CD4-positive, alpha-beta T cell treated with Interferon alpha-2 for 1 hour (primary cell): ENCODE measurements around the gene LY6G6D.
"Not testable (repeated sequence)": the region's sequence is repeated elsewhere in the genome, so short reads cannot be mapped to it uniquely, and the experiment has no call there.

ENCODE experiments used
- DNase-seq, 2 donors: peaks; one replicate each; pipeline ENCODE4 v3.0.0-alpha.2; 2020 to 2022

Gene LY6G6D

DNA sequence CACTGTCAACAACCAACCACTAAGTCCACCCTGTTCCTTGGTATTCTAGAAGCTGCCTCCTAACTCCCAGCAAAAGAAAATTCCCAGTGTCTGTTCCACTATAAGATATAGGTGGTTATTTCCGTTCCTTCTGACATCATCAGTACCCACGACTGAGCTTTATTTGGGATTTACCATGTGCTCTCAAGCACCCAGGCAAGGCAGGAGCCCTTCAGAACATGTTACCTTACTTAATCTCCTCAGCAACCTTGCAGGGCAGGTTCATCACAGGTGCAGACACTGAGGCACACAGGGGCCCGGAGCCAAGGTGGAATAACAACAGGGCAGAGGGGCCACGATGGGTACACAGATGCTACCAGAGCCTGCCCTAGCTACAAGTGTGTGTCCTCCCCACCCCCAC lies 22.8 kb upstream of the LY6G6D start:
- DNase-seq, result no peak

DNA sequence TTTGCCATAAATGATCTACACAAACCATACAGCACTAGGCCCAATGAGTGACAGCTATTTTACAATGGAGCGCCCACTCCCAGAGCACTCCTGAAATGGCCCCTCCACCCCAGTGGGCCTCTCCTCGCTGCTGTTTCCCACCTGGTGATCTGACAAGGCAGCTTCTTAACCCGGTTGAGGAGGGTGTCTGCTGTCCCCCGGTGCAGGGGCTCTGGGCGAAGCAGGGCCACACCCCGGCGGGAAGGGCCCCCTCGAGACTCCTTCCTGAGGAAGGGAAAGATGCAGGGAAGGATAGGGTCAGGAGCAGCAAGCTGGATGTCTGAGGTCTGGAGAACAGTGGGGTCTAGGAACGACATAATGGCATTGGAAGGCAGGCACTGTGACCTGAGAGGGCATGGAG lies 22.3 kb upstream of the LY6G6D start:
- DNase-seq, result no peak

DNA sequence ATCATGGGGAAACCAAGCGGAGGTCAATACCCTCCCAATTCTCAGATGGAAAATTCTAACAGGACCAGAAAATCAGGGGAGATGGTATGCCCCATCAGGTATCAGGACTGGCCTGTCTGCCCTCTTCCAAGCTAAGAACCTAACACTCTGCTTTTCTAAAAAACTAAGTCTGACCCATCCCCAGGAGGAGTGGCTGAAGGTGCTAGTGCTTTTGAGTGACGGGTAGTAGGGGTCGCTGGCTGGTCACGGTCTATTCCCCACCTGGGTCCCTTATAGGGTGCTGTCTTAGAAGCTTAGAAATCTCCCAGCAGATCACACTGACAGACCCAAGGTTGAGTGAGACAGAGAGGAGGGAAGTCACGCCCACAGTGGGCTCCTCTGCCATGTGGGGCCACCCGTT lies 21.6 kb upstream of the LY6G6D start:
- DNase-seq, result no peak

DNA sequence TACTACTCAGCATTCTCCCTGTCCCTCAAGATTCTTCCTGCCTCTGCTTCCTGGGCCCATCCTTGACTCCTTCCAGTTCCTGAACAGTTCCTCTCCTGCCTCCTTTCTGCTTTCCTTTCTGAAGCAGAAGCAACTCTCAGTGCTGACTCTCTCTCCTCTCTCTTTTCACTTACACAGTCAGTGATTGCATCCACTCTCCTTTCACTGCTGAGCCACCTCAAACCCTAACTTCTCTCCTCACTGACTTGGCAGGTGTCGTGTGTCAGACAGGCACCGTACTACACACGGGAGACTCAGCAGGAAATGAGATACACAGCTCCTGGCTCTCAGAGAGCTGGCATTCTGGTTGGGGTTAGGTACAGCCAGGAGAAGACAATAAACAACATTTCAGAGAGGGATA lies 17.6 kb upstream of the LY6G6D start:
- no peak for DNase-seq

DNA sequence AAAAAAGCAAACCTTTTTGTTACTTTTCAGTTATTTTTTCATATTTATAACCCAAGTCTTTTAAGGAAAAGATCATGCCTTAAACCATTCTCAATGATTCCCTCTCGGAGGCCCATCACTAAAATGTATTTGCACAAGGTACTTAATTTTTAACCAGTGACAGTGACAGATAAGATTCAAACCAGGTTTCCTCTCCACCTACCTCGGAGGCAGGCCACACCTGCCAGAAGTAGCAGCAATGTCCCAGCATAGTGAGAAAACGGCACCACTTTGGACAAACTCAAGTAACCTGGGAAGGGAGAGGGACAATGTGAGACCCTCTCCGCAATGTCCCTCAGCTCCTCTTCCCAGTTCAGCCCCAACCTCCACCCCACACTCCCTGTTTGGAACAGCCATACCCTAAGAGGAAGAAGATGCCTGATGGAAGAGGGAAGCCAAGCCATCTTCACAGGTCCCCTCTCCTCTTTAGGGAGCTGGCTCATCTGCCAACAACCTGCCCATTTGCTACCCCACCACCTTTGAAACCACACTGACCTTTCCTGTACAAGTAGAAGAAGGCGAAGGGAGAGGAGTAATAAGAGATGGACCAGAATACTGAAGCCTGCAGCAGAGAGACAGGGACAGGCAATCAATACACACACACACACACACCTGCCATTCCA lies 14.3 kb upstream of the LY6G6D start:
- no peak for DNase-seq

DNA sequence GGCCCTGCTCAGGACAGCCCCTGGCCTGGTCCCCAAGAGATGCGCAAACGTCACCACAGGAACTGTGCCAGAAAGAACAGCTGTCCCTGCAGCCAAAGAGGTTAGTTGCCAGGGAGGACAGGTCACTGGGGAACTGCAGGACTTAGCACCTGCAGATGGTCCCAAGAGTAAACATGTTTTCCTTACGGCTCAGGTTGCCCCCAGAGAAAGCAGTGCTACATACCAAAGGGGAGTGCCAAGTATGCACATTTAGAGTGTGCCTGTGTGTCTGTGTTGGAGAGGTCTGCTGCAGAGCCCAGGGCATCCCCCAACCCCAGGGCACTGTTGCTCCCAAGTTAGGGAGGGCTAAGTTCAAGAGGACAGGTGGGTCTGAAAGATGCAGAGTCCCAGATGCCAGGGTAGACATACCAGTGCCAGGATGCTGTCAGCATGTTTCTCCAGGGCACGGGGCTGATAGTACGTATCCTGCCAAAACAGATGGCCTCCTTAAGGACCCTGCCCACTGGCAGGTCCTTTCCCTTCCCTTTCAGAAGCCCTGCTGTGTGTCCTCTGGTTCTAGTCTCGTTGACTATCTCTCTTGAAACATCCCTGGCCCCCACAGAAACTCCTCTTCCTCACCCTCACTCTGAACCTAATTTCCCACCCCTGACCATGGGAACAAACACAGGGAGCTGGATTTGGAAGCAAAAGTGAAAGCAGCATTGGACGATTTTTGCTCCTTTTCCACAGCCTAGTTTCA lies 13.3 kb upstream of the LY6G6D start:
- no peak for DNase-seq

DNA sequence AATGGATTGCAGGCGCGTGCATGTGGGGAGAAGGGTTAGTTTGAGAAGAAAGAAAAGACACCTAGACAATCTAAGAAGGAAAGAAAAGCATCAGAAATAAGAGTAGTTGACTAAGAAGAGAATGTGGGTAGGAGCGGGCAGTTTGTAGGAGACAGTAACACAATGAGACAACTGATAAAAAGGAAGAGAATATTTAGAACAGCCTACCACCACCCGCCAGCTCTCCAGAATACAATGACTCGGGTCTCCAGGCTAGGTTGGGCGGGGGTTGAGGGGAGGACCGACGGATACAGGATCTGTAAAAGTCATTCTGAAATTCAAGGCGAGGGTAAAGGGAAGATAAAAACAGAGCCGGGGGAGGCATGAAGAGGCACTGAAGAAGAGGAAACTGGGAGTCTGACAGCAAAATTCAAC lies 12.7 kb upstream of the LY6G6D start:
- DNase-seq, result no peak

DNA sequence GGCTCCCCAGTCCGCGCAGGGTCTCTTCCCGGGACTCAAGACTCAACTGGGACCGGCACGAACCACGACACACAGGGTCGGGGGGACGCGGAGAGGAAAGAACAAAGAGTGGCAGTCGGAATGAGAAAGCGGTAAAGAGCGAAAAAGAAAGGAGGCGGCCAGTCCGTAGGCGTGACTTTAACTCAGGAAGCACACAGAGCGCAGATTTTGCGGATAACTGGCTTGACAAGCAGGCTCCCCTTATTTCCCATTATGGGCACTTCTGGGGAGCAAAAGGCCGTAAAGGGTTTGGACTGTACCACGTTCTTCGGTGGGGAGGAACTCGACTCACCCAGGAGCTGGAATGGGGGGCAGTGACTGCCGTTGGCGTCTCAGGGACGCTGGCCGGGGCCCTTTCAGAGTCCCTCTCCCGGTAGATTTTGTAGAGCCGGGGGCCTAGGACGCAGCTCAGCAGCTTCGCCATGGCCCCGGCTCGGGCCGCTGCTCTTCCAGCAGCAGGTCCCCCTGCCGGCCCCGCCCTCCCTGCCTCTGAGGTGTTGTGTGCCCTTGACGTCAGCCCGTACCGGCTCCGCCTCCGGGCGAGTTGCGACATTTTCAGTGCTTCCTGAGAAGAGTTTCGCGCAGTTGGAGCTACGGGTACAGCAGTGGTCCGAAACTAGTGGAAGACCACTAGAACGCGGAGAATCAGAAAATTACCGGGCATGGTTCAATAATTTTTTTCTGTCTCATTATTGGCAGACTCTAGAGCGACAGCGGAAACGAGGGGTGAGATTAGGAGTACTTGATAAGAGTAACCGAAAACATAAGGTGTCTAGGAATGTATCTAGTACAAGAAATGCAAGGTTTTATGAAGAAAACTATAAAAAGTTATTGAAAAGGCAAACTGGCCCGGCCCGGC lies 12.1 kb upstream of the LY6G6D start, which contains the start of gene ABHD16A:
ABHD16A (minus strand) TSS at position 506 of the 898 bp plus-strand sequence; CDS start at position 463, 43 bp downstream.
- peak; percentile 98 for DNase-seq

DNA sequence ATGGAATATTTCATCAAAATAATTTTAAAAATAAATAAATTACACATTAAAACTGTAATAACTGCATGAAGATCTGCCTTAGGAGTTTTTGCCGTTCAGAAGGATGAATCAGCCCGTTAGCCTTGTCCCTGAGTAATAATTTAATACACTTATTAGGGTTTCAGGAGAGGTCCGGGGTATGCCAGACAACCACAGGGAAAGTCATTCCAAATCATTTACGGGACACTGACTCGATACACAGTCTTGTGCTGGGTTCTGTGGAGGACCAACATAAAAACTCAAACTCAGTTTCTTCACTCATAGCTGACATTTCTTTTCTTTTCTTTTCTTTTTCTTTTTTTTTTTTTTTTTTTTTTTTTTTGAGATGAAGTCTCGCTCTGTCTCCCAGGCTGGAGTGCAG lies 9.2 kb upstream of the LY6G6D start:
- no peak for DNase-seq

DNA sequence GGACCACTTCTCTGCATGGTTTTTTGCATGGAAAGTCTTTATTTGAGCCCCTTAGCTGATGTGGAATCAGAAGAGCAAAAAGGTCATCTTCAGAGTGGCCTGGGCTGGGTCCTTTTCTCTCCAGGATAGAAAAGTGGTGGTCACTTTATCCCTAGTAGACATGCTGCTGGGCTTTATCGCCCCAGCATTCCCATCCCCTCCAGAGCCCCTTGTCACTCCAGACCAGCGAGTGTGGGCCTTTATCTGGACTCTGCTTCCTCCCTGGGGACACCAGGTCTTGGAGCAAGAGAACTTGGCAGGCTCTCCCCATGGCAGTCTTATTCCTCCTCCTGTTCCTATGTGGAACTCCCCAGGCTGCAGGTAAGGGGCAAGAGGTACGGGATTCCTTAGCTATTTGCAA lies 8.5 kb upstream of the LY6G6D start, which contains the start of gene LY6G6F:
LY6G6F (plus strand) TSS at position 268 of the 400 bp plus-strand sequence; CDS start at position 309, 41 bp downstream.
- DNase-seq, result no peak

DNA sequence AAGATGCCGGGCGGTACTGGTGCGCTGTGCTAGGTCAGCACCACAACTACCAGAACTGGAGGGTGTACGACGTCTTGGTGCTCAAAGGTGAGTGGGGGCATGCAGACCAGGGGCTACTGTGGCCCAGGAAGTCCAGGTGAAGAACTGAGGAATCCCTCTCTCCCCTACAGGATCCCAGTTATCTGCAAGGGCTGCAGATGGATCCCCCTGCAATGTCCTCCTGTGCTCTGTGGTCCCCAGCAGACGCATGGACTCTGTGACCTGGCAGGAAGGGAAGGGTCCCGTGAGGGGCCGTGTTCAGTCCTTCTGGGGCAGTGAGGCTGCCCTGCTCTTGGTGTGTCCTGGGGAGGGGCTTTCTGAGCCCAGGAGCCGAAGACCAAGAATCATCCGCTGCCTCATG lies 7.4 kb upstream of the LY6G6D start:
- no peak for DNase-seq

DNA sequence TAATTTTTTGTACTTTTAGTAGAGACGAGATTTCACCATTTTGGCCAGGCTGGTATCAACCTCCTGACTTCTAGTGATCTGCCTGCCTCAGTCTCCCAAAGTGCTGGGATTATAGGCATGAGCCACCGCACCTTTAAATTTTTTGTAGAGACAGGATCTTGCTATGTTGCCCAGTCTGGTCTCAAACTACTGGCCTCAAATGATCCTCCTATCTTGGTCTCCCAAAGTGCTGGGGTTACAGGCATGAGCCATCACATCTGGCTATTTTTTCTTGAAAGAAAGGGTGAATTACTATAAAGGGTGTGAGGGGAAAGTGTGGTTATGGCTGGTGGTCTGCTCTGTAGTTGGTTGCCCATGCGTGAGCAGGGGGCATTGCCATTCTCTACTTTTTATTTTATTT lies 6.9 kb upstream of the LY6G6D start:
- DNase-seq, result no peak

DNA sequence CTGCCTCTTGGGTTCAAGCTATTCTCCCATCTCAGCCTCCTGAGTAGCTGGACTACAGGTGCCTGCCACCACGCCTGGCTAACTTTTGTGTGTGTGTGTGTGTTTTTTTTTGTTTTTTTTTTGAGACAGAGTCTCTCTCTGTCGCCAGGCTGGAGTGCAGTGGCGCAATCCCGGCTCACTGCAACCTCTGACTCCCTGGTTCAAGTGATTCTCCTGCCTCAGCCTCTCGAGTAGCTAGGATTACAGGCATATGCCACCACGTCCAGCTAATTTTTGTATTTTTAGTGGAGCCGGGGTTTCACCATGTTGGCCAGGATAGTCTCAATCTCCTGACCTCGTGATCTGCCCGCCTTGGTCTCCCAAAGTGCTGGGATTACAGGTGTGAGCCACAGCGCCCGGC lies 6.0 kb upstream of the LY6G6D start:
- DNase-seq, result not testable (repeated sequence)

DNA sequence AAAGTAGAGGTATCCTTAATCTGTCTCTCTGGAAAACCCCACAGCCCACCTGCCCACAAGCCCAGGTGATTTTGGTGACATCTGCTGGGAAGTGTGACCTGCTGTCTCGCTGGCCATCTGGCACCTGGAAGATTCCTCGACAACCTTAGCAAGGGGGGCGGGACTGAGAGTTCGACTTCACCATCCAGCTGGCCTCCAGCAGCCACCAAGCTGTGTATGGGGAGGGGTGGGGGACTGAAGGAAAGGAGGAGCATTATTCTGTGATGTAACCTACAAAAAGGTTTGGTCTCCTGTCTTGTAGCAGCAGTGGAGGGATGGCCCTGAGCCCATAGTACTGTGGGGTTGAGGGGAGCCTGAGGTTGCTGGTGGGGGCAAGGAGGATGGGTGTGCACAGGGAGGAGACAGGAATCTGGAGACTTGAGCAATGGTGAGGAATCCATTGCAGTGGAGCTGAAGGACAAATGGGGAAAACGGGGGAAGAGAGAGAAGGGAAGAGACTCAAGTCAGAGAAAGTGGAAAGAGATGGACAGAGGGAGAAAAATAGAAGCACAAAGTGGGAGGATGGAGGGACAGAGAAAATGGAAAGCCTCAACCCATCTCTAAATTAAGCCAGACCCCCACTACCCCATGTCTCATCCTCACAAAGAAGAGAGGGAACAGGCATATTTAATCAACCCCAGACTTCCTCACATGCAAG lies 4.5 kb upstream of the LY6G6D start:
- no peak for DNase-seq

DNA sequence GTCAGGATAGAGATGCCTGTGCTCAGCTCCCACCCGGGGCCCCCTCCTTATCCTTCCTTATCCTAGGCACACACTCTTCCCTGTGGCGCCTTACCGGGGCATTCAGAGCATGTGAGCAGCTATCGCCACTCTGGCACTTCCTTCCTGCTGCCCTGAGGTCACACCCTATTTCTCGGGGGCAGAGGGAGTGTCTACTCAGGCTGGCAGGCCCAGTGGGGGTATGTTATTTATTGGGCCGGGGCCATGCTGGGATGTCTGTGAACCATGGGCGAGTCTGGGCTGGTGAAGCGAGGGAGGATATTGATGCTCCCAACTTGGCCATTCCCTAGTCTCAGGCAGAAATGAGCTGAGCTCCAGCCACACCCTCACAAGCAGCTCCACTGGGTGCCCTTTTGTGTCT lies 3.9 kb upstream of the LY6G6D start:
- DNase-seq, result no peak

DNA sequence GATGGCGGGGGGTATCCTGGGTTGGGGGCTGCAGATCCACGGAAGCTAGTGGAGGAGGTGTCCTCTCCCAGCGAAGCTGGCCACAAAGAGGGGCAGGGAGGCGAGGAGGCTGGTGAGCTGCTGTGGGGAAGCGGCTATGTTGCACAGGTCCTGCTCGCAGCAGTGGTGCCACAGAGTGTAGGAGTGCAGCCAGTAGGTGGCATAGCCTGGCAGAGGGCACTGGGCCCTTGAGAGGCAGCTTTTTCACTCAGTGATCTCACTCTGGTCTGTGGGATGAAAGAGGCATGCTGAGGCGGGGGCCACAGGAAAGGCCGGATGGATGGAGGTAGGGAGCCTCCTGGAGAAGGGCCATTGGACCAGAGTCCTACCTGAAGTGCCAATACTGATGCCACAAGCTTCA lies 2.9 kb upstream of the LY6G6D start:
- peak; percentile 31 to 33 for DNase-seq

DNA sequence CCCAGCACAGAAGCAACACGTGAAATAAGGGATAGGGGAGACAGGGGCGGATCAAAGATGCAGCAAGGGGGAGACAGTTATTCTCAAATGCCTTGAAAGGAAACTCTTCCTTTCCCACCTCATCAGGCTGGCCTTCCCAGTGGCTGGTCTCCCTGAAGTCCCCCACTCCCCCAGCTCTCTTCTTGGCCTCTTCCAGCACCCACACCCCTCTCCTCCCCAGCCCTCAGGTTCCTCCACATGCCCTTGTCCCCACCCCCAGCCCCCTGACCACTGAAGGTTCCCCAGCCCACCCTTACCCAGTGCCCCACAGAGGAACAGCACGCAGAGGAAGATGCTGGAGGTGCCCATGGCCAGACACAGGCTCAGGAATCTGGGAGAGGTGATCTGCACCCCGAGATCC lies 1.7 kb upstream of the LY6G6D start:
- no peak for DNase-seq

DNA sequence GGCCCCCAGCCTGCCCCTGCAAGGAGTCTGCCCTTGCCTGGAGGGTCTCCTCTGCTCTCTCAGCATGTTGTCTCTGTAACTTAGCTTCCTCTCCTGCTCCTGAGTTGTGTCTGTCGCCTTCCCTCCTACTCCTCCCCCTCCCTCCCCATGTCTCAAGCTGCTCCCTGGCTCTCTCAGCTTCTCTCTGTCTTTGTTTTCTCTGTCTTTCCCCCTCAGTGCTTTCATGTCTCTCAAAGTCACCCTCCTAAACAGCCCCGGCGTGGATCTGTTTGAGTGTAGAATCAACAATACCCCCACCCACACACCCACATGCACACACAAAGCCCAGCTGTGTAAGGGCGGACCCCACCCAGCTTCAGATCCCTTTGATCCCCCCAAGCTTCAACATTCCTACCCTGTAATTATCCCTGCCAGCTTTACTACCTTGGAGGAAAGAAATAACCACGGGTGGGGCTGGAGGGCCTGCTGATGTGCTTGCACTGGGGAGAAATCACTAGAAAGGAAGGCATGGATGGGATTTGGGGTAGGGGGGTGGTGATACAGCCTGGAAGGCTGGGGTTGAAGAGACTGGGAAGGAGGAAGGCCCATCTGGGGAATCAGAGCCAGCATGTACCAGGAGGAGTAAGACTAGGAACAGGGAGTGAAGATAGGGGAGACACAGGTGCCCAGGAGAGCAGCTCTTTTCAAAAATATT lies 1.0 kb upstream of the LY6G6D start:
- DNase-seq, result no peak

DNA sequence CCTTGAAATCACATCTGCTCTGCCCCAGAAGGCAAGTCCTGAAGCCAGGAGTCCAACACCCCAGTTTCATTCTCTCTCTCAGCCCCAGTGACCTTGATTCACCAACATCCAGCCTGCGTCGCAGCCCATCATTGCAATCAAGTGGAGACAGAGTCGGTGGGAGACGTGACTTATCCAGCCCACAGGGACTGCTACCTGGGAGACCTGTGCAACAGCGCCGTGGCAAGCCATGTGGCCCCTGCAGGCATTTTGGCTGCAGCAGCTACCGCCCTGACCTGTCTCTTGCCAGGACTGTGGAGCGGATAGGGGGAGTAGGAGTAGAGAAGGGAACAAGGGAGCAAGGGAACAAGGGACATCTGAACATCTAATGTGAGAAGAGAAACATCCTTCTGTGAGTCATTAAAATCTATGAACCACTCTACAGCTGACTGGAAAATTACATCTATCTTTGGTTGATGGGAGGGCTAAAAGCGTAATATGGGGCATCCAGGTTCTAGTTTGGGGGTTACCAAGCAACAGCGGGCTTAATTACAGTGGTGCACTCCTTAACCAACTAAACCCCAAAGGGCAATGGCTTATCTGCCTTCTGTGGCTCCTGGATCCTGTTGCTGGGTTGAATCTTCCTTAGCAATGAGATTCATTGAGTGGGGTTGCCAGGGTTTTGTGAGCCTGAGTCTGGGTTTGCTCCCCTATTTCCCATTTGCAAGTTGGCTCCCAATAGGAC lies 2.5 kb downstream of the LY6G6D start:
- DNase-seq, result no peak

DNA sequence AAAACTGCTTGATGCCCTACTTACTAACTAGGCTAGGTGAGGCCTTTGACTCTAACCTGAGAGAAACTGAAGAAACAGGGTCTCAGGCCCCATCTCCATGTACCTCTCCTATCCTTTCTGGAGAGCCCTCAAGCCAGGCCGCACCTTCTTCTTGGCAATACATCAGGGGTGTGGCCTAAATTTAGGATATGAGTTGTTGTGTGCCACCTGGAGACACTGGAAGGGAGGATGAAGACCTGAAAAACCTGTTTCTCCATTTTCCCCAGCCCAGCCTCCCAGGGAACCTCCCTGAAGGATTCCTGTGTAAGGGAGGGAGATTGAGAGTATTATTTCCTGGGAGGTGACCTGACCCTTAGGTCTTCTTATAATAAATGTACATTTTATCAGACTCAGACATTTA lies 3.1 kb downstream of the LY6G6D start:
- DNase-seq, result no peak

DNA sequence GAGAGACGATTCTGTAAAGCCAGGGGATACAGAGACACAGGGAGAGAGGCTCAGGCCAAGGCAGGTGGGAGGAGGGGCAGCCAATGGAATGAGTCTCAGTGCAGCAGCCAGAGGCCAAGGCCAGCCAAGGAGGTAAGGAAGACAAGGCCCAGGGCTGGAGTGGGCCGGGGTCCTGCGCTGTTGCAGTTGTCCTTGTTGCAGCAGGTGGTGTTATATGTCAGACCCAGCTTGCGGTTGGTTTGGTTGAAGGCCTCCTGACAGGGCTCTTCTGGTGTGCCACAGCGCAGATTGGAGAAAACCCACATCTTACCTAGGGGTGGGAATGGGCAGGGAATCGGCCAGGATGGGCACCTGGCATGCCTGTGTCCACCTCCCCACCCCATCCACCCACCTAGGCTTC lies 3.9 kb downstream of the LY6G6D start:
- no peak for DNase-seq
